OCI-LY1 (cell line): ENCODE measurements around the gene LDLR.
"Not testable (repeated sequence)": the region's sequence is repeated elsewhere in the genome, so short reads cannot be mapped to it uniquely, and the experiment has no call there.

Experiments
- H2AFZ ChIP-seq: fragments of 200-600 bp; sonication (generic), shearing (Covaris generic); 2 replicates; pipeline ENCODE4 v1.6.0; 2014; ENCODE audit warnings: antibody characterized with exemption, mild to moderate bottlenecking, low read length
- H3F3A ChIP-seq: fragments of 200-600 bp; sonication (generic), shearing (Covaris generic); 2 replicates; pipeline ENCODE4 v1.6.0; 2014; ENCODE audit warnings: mild to moderate bottlenecking, antibody characterized with exemption, low read length, moderate library complexity; ENCODE audit not compliant: insufficient read depth
- H3K27ac ChIP-seq: fragments of 200-600 bp; sonication (generic); 2 replicates; pipeline ENCODE4 v1.5.1; 2014; ENCODE audit warnings: low read length, mixed run types, mild to moderate bottlenecking, low read depth; ENCODE audit not compliant: poor library complexity, severe bottlenecking
- H3K27me3 ChIP-seq: fragments of 200-600 bp; sonication (generic); 2 replicates; pipeline ENCODE4 v1.6.0; 2014; ENCODE audit warnings: antibody characterized with exemption, mild to moderate bottlenecking, low read length, moderate library complexity; ENCODE audit not compliant: insufficient read depth
- H3K36me3 ChIP-seq: fragments of 200-600 bp; sonication (generic); 2 replicates; pipeline ENCODE4 v1.6.1; 2014; ENCODE audit warnings: mild to moderate bottlenecking, antibody characterized with exemption, low read length, moderate library complexity, mixed read lengths; ENCODE audit not compliant: insufficient read depth
- H3K4me1 ChIP-seq: fragments of 200-600 bp; sonication (generic); 2 replicates; pipeline ENCODE4 v1.5.1; 2014; ENCODE audit warnings: mild to moderate bottlenecking, low read length, moderate library complexity; ENCODE audit not compliant: insufficient read depth, severe bottlenecking
- H3K4me2 ChIP-seq: fragments of 200-600 bp; sonication (generic), shearing (Covaris generic); 2 replicates; pipeline ENCODE4 v1.6.1; 2014; ENCODE audit warnings: low read length
- H3K4me3 ChIP-seq: fragments of 200-600 bp; sonication (generic); 2 replicates; pipeline ENCODE4 v1.5.1; 2014; ENCODE audit warnings: low read length, low read depth, mild to moderate bottlenecking, mixed read lengths; ENCODE audit not compliant: poor library complexity, severe bottlenecking
- H3K79me2 ChIP-seq: fragments of 200-600 bp; shearing (Covaris generic); 2 replicates; pipeline ENCODE4 v1.6.1; 2016; ENCODE audit warnings: mixed run types, low read length, mixed read lengths; ENCODE audit not compliant: insufficient read depth
- H3K9ac ChIP-seq: fragments of 200-600 bp; sonication (generic), shearing (Covaris generic); 2 replicates; pipeline ENCODE4 v1.6.1; 2014; ENCODE audit warnings: mild to moderate bottlenecking, low read length, mixed read lengths
- H3K9me2 ChIP-seq: fragments of 200-600 bp; sonication (generic), shearing (Covaris generic); 2 replicates; pipeline ENCODE4 v1.6.1; 2014; ENCODE audit warnings: low read depth, mild to moderate bottlenecking, low read length, mixed read lengths
- H3K9me3 ChIP-seq: fragments of 200-600 bp; shearing (Covaris generic); 2 replicates; pipeline ENCODE4 v1.6.1; 2014; ENCODE audit warnings: low read length, mixed read lengths
- H4K20me1 ChIP-seq: fragments of 200-600 bp; sonication (generic), shearing (Covaris generic); 2 replicates; pipeline ENCODE4 v1.6.0; 2016; ENCODE audit warnings: mild to moderate bottlenecking, low read length; ENCODE audit not compliant: insufficient read depth
- CTCF ChIP-seq: fragments of 200-600 bp; sonication (generic), shearing (Covaris generic); IDR thresholded peaks from 2 replicates; pipeline ENCODE4 v1.5.1; 2017; ENCODE audit warnings: mild to moderate bottlenecking, antibody characterized with exemption, low read length, moderate library complexity, mixed read lengths
- EZH2 ChIP-seq: fragments of 200-600 bp; sonication (generic), shearing (Covaris generic); IDR thresholded peaks from 2 replicates; pipeline ENCODE4 v1.8.0; 2017; ENCODE audit warnings: borderline replicate concordance, mixed run types, mild to moderate bottlenecking, antibody characterized with exemption, low read length, moderate library complexity, mixed read lengths

LDLR gene

DNA sequence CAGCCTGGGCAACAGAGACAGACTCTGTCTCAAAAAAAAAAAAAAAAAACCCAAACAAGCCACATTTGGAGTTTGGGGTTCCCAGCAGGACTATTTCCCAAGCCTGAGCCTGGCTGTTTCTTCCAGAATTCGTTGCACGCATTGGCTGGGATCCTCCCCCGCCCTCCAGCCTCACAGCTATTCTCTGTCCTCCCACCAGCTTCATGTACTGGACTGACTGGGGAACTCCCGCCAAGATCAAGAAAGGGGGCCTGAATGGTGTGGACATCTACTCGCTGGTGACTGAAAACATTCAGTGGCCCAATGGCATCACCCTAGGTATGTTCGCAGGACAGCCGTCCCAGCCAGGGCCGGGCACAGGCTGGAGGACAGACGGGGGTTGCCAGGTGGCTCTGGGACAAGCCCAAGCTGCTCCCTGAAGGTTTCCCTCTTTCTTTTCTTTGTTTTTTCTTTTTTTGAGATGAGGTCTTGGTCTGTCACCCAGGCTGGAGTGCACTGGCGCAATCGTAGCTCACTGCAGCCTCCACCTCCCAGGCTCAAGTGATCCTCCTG lies 26.7 kb downstream of the LDLR start:
- no peaks in the 10 kb centered on the region for H3K27me3 ChIP-seq
- no peaks in the 10 kb centered on the region for H3K9me2 ChIP-seq
- no peak for TF ChIP-seq EZH2
- no peak for TF ChIP-seq CTCF
- no peaks in the 10 kb centered on the region for H3F3A ChIP-seq
- H2AFZ ChIP-seq: no peak overlapping the region
- H3K9ac ChIP-seq: no peak overlapping the region
- H3K4me2 ChIP-seq: no peak overlapping the region
- H3K27ac ChIP-seq: no peak overlapping the region
- H3K4me1 ChIP-seq: no peaks in the 10 kb centered on the region
- H3K36me3 ChIP-seq: peaks cover 98% of the 10 kb centered on the region
- no peaks in the 10 kb centered on the region for H3K79me2 ChIP-seq
- no peak overlapping the region for H3K4me3 ChIP-seq
- H4K20me1 ChIP-seq: no peaks in the 10 kb centered on the region
- no peaks in the 10 kb centered on the region for H3K9me3 ChIP-seq

DNA sequence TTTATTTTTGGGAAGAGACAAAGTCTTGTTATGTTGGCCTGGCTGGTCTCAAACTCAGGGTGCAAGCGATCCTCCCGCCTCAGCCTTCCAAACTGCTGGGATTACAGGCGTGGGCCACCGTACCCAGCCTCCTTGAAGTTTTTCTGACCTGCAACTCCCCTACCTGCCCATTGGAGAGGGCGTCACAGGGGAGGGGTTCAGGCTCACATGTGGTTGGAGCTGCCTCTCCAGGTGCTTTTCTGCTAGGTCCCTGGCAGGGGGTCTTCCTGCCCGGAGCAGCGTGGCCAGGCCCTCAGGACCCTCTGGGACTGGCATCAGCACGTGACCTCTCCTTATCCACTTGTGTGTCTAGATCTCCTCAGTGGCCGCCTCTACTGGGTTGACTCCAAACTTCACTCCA lies 27.2 kb downstream of the LDLR start:
- Histone ChIP-seq H3K9me2 (no peaks in the 10 kb centered on the region), H3K79me2 (no peaks in the 10 kb centered on the region), H3K4me1 (no peaks in the 10 kb centered on the region), H3K27me3 (no peaks in the 10 kb centered on the region), H3F3A (no peaks in the 10 kb centered on the region), H3K36me3 (peaks cover 98% of the 10 kb centered on the region), H3K9me3 (no peaks in the 10 kb centered on the region), H3K9ac (no peak overlapping the region), H4K20me1 (no peaks in the 10 kb centered on the region), H2AFZ (no peak overlapping the region), H3K27ac (no peak overlapping the region), H3K4me3 (no peak overlapping the region), H3K4me2 (no peak overlapping the region)
- TF ChIP-seq EZH2 (no peak), CTCF (no peak)

GRCh38 chr19:11121963-11122362 lies 32.7 kb downstream of the LDLR start:
- H2AFZ ChIP-seq, H3K9me2 ChIP-seq, H3K9ac ChIP-seq, H4K20me1 ChIP-seq, H3K79me2 ChIP-seq, H3K4me1 ChIP-seq, H3K4me3 ChIP-seq, H3K27ac ChIP-seq, H3K4me2 ChIP-seq, H3F3A ChIP-seq, H3K27me3 ChIP-seq, H3K9me3 ChIP-seq: not testable (repeated sequence)
- H3K36me3 ChIP-seq: peaks cover 92% of the 10 kb centered on the region

DNA sequence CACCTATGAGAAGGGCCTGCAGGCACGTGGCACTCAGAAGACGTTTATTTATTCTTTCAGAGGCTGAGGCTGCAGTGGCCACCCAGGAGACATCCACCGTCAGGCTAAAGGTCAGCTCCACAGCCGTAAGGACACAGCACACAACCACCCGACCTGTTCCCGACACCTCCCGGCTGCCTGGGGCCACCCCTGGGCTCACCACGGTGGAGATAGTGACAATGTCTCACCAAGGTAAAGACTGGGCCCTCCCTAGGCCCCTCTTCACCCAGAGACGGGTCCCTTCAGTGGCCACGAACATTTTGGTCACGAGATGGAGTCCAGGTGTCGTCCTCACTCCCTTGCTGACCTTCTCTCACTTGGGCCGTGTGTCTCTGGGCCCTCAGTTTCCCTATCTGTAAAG lies 33.9 kb downstream of the LDLR start:
- Histone ChIP-seq H3K27ac (no peak overlapping the region), H3K9me3 (no peaks in the 10 kb centered on the region), H3K4me2 (no peak overlapping the region), H3K4me3 (no peak overlapping the region), H4K20me1 (no peaks in the 10 kb centered on the region), H3K79me2 (no peaks in the 10 kb centered on the region), H3K27me3 (no peaks in the 10 kb centered on the region), H3K4me1 (no peaks in the 10 kb centered on the region), H3K36me3 (peaks cover 92% of the 10 kb centered on the region), H3F3A (no peaks in the 10 kb centered on the region), H3K9me2 (no peaks in the 10 kb centered on the region), H3K9ac (no peak overlapping the region), H2AFZ (no peak overlapping the region)
- TF ChIP-seq CTCF: no peak
- TF ChIP-seq EZH2: no peak

DNA sequence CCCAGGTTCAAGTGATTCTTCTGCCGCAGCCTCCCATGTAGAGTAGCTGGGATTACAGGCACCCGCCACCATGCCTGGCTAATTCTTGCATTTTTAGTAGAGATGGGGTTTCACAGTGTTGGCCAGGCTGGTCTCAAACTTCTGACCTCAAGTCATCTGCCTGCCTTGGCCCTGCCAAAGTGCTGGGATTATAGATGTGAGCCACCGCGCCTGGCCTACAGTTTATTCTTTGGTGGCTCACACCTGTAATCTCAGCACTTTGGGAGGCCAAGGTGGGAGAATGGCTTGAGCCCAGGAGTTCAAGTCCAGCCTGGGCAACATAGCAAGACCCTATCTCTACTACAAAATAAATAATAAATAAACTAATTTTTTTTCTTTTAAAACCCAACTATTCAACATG lies 34.9 kb downstream of the LDLR start:
- not testable (repeated sequence) for H3K9ac ChIP-seq, H3K9me2 ChIP-seq, H3K4me2 ChIP-seq, H3K4me1 ChIP-seq, H3K79me2 ChIP-seq, H3K9me3 ChIP-seq, H4K20me1 ChIP-seq, H3F3A ChIP-seq, H2AFZ ChIP-seq, H3K27ac ChIP-seq, H3K4me3 ChIP-seq, H3K27me3 ChIP-seq
- H3K36me3 ChIP-seq: peaks cover 93% of the 10 kb centered on the region
